HepG2 (cell line): ENCODE measurements around the gene RAB36. TPM values are rescaled to one million over a fixed set of nuclear protein-coding genes. Genes with fewer than 3 reads are reported as not detected.

Experiments used
- DNMT1 ChIP-seq: sonication (generic); formaldehyde crosslinking; IDR thresholded peaks from 2 replicates; pipeline ENCODE4 v1.5.1; 2020; ENCODE audit warnings: mild to moderate bottlenecking, missing genetic modification reagents
- ETV5 ChIP-seq: IDR thresholded peaks from 2 replicates; pipeline ENCODE4 v1.6.1; 2018; ENCODE audit warnings: missing biosample characterization, missing genetic modification reagents, inconsistent platforms, borderline replicate concordance
- NAIF1 ChIP-seq: sonication (generic); formaldehyde crosslinking; IDR thresholded peaks from 2 replicates; pipeline ENCODE4 v1.5.0; 2020; ENCODE audit warnings: mild to moderate bottlenecking, missing genetic modification reagents, borderline replicate concordance
- NFE2L1 ChIP-seq: sonication (generic); formaldehyde crosslinking; IDR thresholded peaks from 2 replicates; pipeline ENCODE4 v1.4.0; 2020; ENCODE audit warnings: missing genetic modification reagents, mild to moderate bottlenecking, borderline replicate concordance
- PTBP1 ChIP-seq: fragments of 200-400 bp; formaldehyde crosslinking; IDR thresholded peaks from 2 replicates; pipeline ENCODE4 v1.6.1; 2018; ENCODE audit warnings: low read length, low read depth; ENCODE audit not compliant: poor library complexity, severe bottlenecking
- SETDB1 ChIP-seq: sonication (generic); formaldehyde crosslinking; IDR thresholded peaks from 2 replicates; pipeline ENCODE4 v1.5.1; 2020; ENCODE audit warnings: missing genetic modification reagents, mild to moderate bottlenecking, borderline replicate concordance
- SOX6 ChIP-seq, 2 experiments: fragments of 450-650 bp in 1 of 2; sonication (generic) in 1 of 2; formaldehyde crosslinking in 1 of 2; IDR thresholded peaks; 2 replicates each; pipeline versions ENCODE4 v1.4.0 to v1.6.1; 2017 to 2020; ENCODE audit warnings: antibody characterized with exemption in 1 of 2, mild to moderate bottlenecking in 1 of 2, missing genetic modification reagents in 1 of 2
- XRCC5 ChIP-seq: fragments of 200-400 bp; formaldehyde crosslinking; optimal IDR thresholded peaks from 2 replicates; pipeline ENCODE3; 2017; ENCODE audit warnings: mild to moderate bottlenecking, low read length
- ZFP36L2 ChIP-seq: sonication (generic); formaldehyde crosslinking; IDR thresholded peaks from 2 replicates; pipeline ENCODE4 v1.4.0; 2020; ENCODE audit warnings: missing genetic modification reagents
- ZNF234 ChIP-seq: sonication (generic); formaldehyde crosslinking; conservative IDR thresholded peaks from 2 replicates; pipeline ENCODE4 v1.5.1; 2020; ENCODE audit warnings: mild to moderate bottlenecking, missing genetic modification reagents
- ZNF343 ChIP-seq: sonication (generic); formaldehyde crosslinking; IDR thresholded peaks from 2 replicates; pipeline ENCODE4 v1.4.0; 2020; ENCODE audit warnings: mild to moderate bottlenecking, missing genetic modification reagents
- ZNF672 ChIP-seq: sonication (generic); formaldehyde crosslinking; IDR thresholded peaks from 2 replicates; pipeline ENCODE4 v1.8.1; 2022; ENCODE audit warnings: missing genetic modification reagents
- polyA plus RNA-seq, 8 experiments: library from polyadenylated mRNA; depleted of rRNA in 3 of 8; stranded (reverse) in 7 of 8; unstranded in 1 of 8; fragments of >200 nt; fragmentation: Illumina TruSeq in 4 of 8; extraction: Trizol in 4 of 8; gene quantifications; 2 replicates each; pipeline versions ENCODE4 v1.2.1 to v1.2.3, GENCODE V29; 2011 to 2016; ENCODE audit warnings: low read depth in 4 of 8, missing spikeins in 1 of 8, mixed read lengths in 1 of 8; ENCODE audit not compliant: insufficient read depth in 1 of 8
- total RNA-seq, 5 experiments: library from RNA; depleted of rRNA; stranded (reverse); fragments of >200 nt; fragmentation: Illumina TruSeq; extraction: Trizol; gene quantifications; 2 replicates each; pipeline ENCODE4 v1.2.3, GENCODE V29; 2016; ENCODE audit warnings: low read depth in 1 of 5
- TF ChIP-seq, protein P1 (sequence below), 2 experiments: sonication (generic) in 1 of 2; formaldehyde crosslinking in 1 of 2; IDR thresholded peaks; 2 replicates each; pipeline versions ENCODE4 v1.5.1 to v1.6.1; 2011 to 2020; ENCODE audit warnings: borderline replicate concordance in 1 of 2, low read depth in 1 of 2, low read length in 1 of 2, mild to moderate bottlenecking in 1 of 2, missing genetic modification reagents in 1 of 2, moderate library complexity in 1 of 2
- TF ChIP-seq, protein P2 (sequence below): IDR thresholded peaks from 2 replicates; pipeline ENCODE4 v1.6.1; 2016; ENCODE audit warnings: low read depth, control low read depth
- TF ChIP-seq, protein P3 (sequence below): sonication (generic); formaldehyde crosslinking; IDR thresholded peaks from 2 replicates; pipeline ENCODE4 v1.4.0; 2020; ENCODE audit warnings: missing genetic modification reagents

RAB36 gene
- total and polyA plus RNA-seq, 2 of the 13 experiments (the other 11 are each of a cell fraction or from before 2014, with no cell fraction given), result 0.24 to 0.86 TPM

DNA sequence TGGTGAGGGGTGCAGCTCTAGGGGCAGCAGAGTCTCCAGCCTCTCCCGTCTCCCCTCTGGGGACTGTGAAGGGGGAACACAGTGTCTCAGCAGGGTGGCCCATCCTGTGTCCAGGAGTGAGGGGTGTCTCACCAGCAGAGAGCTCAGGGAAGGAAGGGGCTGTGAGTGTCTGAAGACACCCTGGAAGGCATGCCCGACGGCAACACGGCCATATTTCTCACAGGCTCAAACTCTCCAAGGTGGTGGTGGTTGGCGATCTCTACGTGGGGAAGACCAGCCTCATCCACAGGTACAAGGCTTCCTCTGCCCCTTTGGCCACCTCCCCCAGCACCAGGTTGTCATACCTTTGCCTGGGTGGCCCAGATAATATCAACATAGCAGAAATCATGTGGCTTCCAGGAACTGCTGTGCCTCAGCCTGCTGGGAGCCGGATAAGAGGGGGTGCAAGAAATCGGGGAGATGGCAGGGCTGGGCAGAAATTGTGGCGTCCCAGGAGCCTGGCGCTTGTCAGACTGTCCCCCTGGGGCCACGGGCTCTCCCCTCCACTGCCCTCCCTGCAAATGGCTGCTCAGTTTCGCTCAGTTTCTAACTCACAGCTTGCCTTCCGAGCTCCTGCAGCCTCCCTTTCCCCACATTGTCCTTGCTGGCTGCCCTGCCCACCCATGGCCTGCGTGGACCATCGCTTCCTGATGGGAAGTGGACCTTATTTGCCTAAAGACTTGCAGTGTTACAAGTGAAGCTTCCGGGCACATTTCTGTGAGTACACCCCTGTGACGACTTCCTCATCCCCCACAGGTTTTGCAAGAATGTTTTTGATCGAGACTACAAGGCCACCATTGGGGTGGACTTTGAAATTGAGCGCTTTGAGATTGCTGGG lies 7.2 kb downstream of the RAB36 start (continued):
- no peak for TF ChIP-seq NAIF1 (CRISPR knock-in tag)
- TF ChIP-seq ETV5 (CRISPR knock-in tag), result peak; percentile 70
- no peak for TF ChIP-seq ZNF343 (CRISPR knock-in tag)
- no peak for TF ChIP-seq NFE2L1 (CRISPR knock-in tag)
- TF ChIP-seq SOX6 (IDR thresholded peaks at IDR 0.05), result no peak
- 0 out of 2 replicates have a peak, but pooled peaks have one; percentile 33 for TF ChIP-seq SOX6 (CRISPR knock-in tag; IDR thresholded peaks at IDR 0.05)
- TF ChIP-seq, protein P1, sequence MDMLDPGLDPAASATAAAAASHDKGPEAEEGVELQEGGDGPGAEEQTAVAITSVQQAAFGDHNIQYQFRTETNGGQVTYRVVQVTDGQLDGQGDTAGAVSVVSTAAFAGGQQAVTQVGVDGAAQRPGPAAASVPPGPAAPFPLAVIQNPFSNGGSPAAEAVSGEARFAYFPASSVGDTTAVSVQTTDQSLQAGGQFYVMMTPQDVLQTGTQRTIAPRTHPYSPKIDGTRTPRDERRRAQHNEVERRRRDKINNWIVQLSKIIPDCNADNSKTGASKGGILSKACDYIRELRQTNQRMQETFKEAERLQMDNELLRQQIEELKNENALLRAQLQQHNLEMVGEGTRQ (IDR thresholded peaks at IDR 0.05; ENCODE audit: low read depth, low read length), result no peak
- TF ChIP-seq, protein P1 (CRISPR knock-in tag; IDR thresholded peaks at IDR 0.05; ENCODE audit: borderline replicate concordance), result no peak
- TF ChIP-seq ZNF234 (CRISPR knock-in tag), result no peak
- TF ChIP-seq, protein P2, sequence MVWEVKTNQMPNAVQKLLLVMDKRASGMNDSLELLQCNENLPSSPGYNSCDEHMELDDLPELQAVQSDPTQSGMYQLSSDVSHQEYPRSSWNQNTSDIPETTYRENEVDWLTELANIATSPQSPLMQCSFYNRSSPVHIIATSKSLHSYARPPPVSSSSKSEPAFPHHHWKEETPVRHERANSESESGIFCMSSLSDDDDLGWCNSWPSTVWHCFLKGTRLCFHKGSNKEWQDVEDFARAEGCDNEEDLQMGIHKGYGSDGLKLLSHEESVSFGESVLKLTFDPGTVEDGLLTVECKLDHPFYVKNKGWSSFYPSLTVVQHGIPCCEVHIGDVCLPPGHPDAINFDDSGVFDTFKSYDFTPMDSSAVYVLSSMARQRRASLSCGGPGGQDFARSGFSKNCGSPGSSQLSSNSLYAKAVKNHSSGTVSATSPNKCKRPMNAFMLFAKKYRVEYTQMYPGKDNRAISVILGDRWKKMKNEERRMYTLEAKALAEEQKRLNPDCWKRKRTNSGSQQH, result no peak
- TF ChIP-seq, protein P3, sequence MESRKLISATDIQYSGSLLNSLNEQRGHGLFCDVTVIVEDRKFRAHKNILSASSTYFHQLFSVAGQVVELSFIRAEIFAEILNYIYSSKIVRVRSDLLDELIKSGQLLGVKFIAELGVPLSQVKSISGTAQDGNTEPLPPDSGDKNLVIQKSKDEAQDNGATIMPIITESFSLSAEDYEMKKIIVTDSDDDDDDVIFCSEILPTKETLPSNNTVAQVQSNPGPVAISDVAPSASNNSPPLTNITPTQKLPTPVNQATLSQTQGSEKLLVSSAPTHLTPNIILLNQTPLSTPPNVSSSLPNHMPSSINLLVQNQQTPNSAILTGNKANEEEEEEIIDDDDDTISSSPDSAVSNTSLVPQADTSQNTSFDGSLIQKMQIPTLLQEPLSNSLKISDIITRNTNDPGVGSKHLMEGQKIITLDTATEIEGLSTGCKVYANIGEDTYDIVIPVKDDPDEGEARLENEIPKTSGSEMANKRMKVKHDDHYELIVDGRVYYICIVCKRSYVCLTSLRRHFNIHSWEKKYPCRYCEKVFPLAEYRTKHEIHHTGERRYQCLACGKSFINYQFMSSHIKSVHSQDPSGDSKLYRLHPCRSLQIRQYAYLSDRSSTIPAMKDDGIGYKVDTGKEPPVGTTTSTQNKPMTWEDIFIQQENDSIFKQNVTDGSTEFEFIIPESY, result no peak; the same call in 1 of the 2 replicates
- TF ChIP-seq DNMT1 (CRISPR knock-in tag), result no peak
- TF ChIP-seq PTBP1, result no peak
- TF ChIP-seq XRCC5, result no peak
- TF ChIP-seq SETDB1 (CRISPR knock-in tag), result no peak
- no peak for TF ChIP-seq ZNF672
- TF ChIP-seq ZFP36L2 (CRISPR knock-in tag), result no peak
